HK-2 (cell line): Measurements from ENCODE around the gene STK38L.

Experiments
- DNase-seq: peaks from one replicate; pipeline ENCODE4 v3.0.0-alpha.2; 2018; ENCODE audit not compliant: unreplicated experiment

Gene STK38L

DNA sequence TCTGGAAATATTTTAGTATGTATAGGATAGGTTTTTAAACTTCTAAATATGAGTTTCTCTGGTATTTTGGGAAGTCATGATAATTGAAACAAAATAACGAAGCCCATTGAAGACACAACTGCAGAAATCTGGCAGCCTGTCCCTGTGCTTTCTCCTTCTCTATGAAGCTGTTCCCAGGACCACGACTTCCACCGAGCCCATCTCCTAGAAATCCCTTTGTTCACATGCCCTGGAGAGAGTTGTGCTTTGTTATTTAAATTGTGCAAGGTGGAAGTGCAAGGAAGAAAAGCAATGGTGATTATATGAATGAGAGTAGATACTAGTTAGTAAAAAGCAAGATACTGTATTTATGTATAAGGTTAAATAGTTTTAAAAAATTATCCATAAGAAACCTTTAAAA is 32.2 kb downstream of the STK38L start:
- DNase-seq = no peak

DNA sequence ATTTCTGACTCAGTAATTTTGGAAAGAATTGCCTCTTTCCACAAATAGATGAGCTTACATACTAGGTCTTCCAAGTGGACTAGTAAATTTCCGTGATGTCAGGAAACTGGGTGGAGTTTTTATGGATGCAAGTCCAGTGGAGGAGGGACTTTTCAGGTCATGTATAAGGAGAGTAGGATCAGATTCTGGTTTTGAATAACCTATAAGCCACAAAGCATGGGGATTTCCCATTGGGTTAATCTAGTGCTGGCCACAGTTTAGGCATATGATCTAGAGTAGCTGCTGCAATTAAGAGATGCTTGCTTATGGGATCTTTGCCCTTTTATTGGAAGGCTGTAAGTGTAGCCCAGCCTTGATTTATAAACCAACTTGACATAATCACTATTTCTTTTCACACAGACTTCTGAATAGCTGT is 33.8 kb downstream of the STK38L start:
- no peak for DNase-seq

DNA sequence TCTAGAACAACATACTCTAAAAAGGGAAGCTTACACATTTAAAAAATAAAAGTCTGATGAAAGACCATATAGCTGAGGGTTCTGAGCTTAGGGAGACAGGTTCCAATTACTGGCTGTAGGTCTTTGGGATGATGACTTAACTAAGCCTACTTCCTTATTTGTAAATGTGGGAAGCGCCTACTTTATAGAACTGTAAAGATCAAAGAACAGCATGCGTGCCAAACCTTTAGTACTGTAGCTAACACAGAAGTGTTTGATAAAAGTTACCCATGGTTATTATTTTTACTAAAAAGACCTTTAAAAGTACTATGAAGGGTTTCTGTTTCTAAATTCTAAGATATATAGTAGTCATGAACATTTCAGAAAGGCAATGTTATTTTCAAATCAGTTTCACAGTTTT is 35.7 kb downstream of the STK38L start:
- no peak for DNase-seq

DNA sequence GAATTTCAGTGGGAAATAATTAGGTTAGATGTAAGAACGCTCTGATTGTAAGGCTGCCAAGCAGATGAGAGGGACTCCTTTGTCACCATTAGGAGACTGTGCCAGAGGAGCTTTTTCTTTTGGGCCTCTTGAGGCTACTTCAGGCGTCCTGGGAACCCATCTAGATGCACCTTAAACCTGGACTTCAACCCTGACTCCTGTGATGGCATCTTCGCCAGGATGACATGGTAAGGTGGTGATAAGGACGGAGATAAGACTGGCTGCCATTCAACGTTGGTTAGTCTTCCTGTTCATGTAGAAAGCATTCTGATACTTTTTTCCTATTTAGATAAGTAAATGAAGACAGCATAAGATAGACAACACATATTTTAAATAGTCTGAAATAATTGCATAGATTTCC is 36.3 kb downstream of the STK38L start:
- DNase-seq = no peak

DNA sequence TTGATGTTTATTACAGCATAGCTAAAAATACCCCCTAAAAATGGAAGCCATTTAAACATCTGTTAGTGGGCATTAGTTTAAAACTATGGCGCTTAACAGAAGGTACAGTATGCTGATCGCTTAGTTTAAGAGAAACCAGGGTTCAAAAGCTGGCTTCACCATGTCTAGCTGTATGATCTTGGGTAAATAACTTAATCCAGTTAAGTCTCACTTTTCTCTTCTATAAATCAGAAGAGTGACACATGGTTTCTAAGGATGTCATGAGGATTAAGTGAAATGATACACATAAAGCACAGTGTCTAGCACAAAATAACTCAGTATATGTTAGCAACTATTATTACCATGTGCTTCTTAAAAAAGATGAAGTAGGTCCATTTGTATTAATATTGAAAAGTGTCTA is 38.7 kb downstream of the STK38L start:
- no peak for DNase-seq

DNA sequence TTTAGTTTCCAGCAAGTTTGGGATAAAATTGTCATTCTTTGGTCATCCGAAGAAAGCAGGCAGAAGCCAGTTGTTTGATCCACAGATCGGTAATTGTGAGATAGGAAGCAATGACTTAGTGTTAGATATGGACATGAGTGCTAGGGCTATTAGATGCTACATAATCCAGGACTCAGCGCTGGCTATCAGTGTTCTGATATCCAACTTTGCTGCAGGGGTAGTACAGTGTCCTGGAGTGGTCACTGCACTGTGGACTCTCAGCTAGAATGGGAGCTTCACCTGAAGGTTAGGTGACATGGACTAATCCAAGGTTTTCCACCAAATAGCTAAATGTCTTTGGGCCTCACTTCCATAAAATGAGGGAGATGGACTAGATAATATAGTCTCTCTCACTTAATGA is 39.9 kb downstream of the STK38L start:
- DNase-seq = no peak

DNA sequence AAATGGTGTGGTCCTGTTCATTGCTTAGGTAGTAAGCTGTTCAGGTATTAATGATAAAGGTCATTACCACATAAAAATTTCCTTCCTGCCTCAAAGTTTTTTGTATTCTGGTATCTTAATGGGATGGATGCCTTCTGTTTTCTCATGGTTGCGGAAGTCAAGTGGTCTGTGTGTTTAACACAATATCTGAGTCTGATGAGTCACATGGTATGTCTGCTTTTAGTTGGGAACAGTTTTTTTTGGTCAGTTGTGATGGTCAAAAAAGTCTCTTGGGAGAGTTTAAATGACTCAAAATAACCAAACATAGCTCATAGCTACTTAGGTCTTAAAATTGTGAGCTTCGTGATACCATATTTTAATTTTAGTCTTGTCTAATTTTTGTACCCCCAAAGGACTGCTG is 40.7 kb downstream of the STK38L start:
- DNase-seq = no peak

DNA sequence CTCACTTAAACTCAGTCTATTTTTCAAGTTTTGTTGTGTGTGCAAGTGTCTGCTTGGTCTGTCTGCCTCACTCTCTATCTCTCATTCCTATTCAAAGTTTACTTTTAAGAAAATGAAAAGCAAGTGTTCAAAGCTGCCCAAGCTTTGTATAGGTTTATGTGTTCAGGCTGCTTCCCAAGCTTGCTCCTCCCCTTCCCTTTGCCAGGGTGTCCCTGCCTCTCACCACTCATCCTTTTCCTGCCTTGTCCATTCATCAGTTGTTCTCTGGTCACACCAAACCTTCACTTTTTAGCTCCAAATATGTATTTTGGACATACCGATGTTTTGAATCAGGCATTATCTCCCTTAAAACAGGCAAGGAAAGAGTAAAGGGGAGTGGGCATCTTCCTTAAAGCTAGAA is 41.3 kb downstream of the STK38L start:
- DNase-seq = no peak

DNA sequence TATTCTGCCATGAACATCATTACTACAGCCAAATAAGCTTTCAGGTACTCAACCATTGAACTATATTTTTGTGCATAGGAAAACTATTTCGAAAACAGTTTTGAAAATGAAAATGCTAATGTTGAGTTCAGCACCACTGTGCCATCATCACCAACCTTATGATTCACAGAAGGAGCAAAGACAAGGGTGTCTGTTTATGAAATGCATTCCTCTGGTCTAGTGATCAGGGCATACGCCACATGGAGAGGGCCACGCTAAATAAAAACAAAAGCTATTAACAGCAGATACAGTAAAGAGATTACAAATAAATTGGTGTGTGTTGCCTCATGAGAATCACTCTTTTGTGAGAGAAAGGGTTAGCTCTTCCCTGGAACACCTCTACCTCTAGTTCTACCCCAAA is 45.3 kb downstream of the STK38L start:
- DNase-seq = no peak

DNA sequence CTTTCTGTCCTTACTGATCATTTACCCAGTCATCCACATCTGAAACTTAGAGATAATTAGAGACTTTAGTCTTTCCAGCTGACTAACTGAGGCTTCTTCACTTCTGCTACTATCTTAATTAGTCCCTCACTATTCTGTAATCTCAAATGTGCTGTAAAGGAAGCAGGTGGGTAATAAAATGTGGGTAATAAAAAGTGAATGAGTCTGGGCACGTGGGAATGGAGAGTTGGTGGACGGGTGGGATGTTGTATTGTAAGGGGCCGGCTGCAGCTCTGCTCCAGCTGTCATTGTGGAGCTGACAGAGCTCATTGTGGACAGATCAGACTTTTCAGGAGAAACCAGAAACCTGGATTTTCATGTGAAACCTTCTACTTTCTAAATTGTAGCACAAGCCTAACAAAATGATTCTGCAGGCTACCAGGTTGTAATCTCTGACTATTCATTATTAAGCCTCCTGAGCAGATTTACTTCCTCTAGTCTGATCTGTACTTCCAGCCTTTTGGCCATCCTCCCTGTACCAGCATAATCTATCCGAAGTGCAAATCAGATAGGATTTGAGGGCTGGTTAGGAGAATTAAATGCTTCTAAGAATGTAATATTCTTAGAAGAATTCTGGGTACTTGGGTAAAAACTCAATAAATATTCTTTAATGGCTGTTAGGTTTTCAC is 46.5 kb downstream of the STK38L start:
- DNase-seq = no peak

DNA sequence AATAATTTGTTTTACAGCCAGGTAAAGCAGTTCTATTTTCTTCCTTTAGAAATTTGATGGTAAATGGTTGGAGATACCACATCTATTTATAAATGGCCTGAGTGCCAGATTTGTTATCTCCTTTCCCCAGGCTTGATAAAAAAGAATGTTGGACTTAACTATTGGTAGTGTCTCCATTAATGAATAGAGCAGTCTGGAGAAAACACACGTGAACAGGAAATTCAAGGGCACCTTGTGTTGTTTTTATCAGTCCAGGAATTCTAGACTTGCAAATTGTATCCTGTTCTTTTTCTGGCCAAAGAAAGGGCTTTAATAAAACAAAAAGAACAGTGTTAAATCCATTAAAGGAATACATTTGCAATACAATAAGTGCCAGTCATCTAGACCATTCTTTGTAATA is 47.8 kb downstream of the STK38L start:
- DNase-seq = no peak

DNA sequence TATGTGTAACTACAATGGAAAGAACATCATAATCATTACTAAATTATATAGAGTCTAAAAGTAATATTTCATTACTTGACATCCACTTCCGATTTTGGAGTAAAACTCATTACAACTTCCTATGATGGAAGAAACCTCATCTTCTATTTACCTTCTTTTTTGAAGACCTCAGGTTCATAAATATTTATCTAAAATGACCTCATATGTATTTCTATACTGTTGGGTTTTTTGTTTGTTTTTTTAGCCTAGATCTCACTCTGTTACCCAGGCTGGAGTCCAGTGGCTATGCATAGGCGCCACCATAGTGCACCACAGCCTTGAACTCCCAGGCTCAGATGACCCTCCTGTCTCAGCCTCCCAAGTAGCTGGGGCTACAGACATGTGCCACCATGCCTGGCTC is 48.6 kb downstream of the STK38L start:
- no peak for DNase-seq

DNA sequence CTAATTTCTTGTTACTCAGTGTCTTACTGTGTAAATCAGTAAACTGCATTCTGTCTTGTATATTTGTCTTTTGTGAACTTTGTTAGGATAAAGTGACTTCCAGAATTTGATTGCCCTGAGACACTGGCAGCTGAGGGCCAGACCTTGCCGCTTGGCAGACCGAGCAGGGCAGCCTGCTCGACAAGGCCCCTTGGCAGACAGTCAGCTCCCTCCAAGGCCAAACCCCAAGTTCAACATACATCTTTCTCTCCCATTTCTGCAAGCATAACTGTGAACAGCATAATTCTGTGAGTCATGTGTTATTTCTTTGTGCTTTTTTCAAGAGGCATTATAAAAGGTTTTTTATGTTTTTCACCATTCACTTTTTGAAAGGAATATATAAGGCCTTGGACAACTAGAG is 49.4 kb downstream of the STK38L start:
- DNase-seq = no peak

DNA sequence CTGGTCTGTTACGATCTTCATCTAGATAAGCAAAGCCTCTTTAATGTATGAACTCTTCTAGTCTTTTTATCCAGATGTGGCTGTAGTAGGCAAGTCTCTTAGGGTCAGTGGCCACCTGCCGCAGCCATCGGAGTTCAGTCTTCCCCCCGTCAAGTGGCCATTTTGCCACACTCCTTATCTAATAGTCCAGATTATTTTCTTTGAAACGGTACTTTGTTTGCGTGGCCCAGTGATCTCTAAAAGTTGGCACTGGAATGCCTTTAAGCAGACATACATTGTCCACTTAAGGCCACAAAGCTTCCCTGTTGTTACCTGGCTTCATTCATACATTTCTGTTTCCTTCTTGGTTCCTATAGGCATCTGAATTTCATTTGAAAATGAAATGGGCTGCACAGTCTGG is 52.6 kb downstream of the STK38L start:
- no peak for DNase-seq

DNA sequence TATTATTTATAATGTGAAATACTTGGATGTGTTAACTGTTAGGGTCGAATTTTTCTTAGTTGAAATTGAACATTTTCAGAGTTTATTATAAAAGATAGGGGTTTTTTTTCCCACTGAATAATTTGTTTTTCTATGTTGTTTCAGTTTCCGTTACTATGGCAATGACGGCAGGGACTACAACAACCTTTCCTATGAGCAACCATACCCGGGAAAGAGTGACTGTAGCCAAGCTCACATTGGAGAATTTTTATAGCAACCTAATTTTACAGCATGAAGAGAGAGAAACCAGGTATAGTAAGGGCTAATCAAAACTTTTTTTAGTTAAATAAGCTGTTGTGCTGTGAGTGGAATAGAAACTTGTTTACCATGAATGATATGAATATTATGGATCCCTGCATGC is 53.5 kb downstream of the STK38L start:
- DNase-seq = no peak

DNA sequence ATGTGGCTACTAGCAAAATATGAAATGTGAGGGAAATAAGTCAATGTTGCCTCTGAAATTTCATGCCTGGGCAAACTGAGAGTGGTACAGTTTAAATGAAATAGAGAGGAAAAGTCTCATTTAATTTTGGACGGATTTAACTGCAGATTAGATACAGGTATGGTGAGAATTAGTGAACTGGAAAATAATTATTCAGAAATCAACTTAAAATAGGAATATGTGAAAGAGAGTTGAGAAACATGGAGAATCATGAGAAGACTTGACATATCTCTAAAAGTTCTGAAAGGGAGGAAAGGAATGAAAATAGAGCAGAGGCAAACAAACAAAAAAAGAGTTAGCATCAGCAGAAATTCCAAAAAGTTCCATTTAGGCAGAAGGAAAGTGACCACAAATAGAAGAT is 55.0 kb downstream of the STK38L start:
- DNase-seq = no peak

DNA sequence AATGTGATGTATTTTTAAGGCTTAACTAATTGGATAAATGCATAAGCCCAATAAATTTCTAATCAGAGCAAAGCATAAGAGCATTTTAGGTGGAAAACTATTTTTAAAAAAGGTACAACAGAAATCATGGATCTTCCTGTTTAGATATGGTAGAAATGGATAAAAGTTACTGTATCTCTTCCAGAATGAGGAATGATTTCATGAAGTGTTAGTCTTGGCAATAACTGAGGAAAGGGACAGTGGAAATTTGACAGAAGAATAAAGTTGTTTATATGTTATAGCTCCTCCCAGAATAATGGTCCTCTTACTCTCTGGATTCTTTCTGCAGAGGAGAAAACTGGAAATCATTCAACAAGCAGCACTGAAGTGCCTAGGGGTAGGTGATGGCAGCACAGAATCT is 56.1 kb downstream of the STK38L start:
- no peak for DNase-seq

DNA sequence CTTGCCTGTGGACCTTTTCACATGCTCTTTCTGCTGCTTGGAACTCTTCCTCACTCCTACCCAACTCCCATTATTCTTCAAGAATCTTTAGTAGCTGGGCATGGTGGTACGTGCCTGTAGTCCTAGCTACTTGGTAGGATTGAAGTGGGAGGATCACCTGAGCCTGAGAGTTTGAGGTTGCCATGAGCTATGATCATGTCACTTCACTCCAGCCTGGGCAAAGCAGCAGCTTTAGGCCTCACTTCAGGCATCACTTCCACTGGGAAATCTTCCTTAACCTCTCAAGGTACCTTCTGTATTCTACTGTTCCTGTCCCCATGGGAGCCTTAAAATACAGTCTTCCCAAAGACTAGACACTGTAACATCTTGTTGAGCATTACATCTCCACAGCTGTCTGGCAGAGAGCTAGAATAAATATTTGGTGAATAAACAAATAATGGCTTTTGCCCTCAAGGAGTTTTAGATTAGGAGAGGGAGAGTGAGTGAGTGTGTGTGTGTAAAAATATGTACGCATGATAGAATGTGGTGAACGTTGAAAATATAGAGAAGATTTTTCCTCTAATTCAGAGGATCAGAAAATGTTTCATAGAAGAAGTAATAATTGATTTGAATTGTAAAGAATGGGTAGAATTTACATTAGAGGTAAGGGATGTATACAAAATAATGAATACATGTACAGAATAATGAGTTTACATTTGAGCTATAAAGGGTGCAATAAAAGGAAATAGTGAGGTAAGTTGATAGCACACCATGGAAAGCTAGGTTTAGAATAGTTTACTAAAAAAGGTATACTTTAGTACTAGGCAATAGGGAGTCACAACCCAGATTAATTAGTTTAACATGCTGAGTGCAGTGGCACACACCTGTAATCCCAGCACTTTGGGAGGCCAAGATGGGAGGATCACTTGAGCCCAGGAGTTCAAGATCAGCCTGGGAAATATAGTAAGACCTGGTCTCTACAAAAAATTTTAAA is 59.3 kb downstream of the STK38L start:
- DNase-seq = no peak

DNA sequence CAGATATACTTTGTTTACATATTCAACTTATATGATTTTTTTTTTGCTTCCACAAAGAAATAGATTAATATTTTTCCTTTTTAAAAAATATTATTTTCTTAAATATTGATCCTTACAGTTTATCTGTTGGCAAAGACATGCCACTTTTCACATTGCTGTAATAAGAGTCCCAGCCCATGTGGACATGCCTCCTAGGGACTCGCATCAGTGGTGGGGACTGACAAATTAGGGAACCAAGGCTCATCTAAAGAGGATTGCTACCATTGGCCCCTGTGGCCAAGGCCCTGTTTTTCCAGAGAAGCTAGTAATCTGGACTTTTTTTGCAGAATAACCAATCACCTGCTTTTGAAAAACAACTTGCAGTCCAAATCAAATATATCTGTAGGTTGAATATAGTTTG is 60.8 kb downstream of the STK38L start:
- no peak for DNase-seq

DNA sequence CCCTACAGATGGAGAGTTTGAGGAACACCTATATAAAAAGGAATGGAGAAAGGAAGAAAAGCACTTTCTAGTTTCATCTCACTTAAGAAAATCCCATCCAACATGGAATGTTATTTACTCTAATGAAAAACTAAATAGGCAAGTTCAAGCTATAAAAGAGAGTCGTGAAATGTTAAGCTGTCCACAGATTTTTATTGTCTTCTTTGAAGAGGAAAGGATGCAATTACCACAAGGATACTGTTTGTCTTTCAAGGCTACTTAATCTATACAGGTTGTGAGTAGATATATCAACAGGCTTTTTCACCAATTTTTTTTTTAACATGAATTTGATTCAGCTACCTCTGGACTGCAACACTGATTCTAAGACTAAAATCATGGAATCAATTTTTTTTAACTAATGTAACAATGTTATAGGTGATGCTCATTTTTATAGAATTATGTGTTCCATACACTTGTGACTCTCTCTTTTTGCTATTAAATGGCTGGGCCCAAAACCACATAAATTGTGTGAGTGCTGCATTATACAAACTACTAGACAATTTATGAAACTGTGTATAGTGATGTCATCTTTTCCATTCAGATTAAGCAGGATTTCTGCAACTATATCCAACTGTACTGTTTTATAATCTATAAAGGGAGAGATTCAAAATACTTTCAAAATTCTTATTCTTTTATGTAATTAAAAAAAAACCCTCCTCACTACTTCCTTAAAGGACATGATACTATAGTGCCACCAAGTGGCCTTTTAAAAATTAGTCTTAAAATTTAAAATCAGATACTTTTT is 61.8 kb downstream of the STK38L start:
- DNase-seq = no peak

DNA sequence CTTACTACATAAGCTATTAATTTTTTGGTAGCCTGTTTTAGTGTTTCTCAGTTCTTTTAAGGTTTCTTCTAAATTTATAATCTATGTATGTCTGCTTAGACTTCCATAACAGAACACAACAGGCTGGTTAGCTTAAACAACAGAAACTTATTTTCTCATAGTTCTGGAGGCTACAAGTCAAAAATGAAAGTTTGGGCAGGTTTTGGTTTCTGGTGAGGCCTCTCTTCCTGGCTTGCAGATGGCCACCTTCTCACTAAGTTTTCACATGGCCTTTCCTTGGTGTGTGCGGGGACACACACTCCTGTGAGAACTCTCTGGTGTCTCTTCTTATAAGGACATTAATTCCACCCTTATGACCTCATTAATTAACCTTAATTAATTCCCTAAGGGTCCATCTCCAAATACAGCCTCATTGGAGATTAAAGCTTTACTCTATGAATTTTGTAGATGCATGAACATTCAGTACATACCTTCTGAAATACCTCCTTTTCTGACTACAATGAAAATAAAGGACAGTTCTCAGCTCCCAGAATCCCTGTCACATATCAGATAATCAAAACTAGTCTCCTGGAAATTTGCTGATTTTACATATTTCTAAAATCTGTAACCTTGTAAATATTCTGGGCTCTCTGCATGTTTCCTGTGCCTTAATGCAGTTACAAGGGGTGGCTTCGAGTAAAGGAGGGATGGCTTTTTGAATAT is 65.4 kb downstream of the STK38L start:
- no peak for DNase-seq

DNA sequence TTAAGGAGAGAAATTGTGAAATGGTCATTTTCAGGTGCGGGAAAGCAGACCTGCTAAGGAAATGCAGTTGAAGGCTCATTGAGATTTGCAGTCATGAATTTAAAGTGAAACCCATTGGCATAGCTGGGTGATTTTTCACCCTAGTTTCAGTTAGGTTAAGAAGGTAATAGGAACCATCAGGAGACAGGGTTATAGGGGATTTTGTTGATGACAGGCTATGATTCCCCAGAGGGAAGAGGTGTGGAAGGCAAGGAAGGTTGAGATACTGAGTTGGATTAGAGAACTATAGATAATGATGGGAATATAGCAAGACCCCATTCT is 65.9 kb downstream of the STK38L start:
- DNase-seq = no peak
